Prostate gland (tissue), 2 donors: ENCODE results near the gene FUT2. TPM values are rescaled to one million over a fixed set of nuclear protein-coding genes. Genes with fewer than 3 reads are reported as not detected.
A peak's percentile ranks its signal among the peaks of the same experiment; 100 is the strongest.

Experiments
- DNase-seq: peaks from one replicate; pipeline ENCODE4 v3.0.0-alpha.2; 2019; ENCODE audit warnings: low spot score
- H3K27ac ChIP-seq, 2 donors: fragments of 200-600 bp; sonication (generic); 2 replicates each; pipeline ENCODE4 v1.5.1; 2017 to 2019
- H3K27me3 ChIP-seq: fragments of 200-600 bp; sonication (generic); replicated peaks from 2 replicates; pipeline ENCODE4 v1.5.1; 2019; ENCODE audit not compliant: insufficient read depth
- H3K36me3 ChIP-seq, 2 donors: fragments of 200-600 bp; sonication (generic); 1 replicate in 1 of 2; 2 replicates in 1 of 2; pipeline versions ENCODE4 v1.5.1 to v1.8.1; 2017 to 2019
- H3K4me1 ChIP-seq: fragments of 200-600 bp; sonication (generic); replicated peaks from 2 replicates; pipeline ENCODE4 v1.5.1; 2019
- H3K4me3 ChIP-seq, 2 donors: fragments of 200-600 bp; sonication (generic); 2 replicates each; pipeline ENCODE4 v1.5.1; 2017 to 2019
- H3K9me3 ChIP-seq: fragments of 200-600 bp; sonication (generic); 2 replicates; pipeline ENCODE4 v1.5.1; 2017
- POLR2A ChIP-seq: fragments of 450-650 bp; IDR thresholded peaks from one replicate; pipeline ENCODE4 v1.6.1; 2016; ENCODE audit warnings: antibody characterized with exemption, mild to moderate bottlenecking
- POLR2AphosphoS5 ChIP-seq: sonication (generic); formaldehyde crosslinking; IDR thresholded peaks from one replicate; pipeline ENCODE4 v1.6.1; 2017; ENCODE audit warnings: antibody characterized with exemption
- WGBS: methylation state at CpG from one replicate; pipeline ENCODE4 v1.1.5; 2018; 5-methylcytosine and 5-hydroxymethylcytosine counted together
- intact Hi-C: fragments of 100-400 bp; cut with DNase I; formaldehyde crosslinking; loops from one replicate; pipeline ENCODE4 v1.14.2; 2022
- total RNA-seq, 2 donors: library from RNA; depleted of rRNA; stranded (reverse); fragments of >200 nt; gene quantifications; one replicate each; pipeline ENCODE4 v1.1.0, GENCODE V29; 2016
- TF ChIP-seq, protein P1 (sequence below), 4 experiments: fragments of 200-600 bp in 2 of 4; fragments of 450-650 bp in 2 of 4; sonication (generic) in 2 of 4; IDR thresholded peaks; 1 replicate in 3 of 4; 2 replicates in 1 of 4; pipeline ENCODE4 v1.5.1; 2016 to 2019; ENCODE audit warnings: antibody characterized with exemption in 4 of 4, mild to moderate bottlenecking in 2 of 4, moderate library complexity in 2 of 4

The FUT2 gene
- total RNA-seq, 2 donors from 2014 or later = 1.4 to 2.7 TPM

DNA sequence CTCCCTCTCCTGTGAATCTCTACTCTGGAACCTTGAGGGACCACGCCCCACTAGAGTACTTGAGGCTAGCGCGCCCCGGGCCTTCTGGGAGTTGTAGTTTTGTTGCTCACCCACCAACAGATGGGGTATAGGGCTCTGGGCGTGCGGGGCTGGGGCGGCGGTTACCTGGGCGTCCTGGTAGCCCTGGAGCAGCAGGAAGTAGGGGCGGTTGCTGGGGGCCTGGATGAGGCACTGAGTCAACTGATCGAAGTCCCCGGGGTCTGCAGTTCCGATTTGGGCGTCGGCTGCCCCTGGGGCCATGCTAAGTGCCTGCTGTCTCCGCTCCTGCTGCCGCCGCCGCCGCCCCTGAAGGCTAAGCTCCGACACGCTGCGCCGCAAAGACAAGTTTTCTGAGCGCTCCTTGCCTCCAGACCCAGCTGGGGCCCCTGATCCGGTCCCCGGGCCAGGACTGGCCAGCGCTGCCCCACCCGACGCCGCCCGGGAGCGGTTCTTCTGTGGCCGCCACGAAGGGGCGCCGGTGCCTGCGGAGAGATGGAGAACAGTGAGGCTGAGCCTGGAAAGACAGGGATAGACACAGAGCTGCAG, 39.4 kb downstream of the FUT2 start:
- TF ChIP-seq POLR2A = no peak
- TF ChIP-seq, protein P1, sequence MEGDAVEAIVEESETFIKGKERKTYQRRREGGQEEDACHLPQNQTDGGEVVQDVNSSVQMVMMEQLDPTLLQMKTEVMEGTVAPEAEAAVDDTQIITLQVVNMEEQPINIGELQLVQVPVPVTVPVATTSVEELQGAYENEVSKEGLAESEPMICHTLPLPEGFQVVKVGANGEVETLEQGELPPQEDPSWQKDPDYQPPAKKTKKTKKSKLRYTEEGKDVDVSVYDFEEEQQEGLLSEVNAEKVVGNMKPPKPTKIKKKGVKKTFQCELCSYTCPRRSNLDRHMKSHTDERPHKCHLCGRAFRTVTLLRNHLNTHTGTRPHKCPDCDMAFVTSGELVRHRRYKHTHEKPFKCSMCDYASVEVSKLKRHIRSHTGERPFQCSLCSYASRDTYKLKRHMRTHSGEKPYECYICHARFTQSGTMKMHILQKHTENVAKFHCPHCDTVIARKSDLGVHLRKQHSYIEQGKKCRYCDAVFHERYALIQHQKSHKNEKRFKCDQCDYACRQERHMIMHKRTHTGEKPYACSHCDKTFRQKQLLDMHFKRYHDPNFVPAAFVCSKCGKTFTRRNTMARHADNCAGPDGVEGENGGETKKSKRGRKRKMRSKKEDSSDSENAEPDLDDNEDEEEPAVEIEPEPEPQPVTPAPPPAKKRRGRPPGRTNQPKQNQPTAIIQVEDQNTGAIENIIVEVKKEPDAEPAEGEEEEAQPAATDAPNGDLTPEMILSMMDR (IDR thresholded peaks at IDR 0.05) = no peak
- no peak for TF ChIP-seq POLR2AphosphoS5

DNA sequence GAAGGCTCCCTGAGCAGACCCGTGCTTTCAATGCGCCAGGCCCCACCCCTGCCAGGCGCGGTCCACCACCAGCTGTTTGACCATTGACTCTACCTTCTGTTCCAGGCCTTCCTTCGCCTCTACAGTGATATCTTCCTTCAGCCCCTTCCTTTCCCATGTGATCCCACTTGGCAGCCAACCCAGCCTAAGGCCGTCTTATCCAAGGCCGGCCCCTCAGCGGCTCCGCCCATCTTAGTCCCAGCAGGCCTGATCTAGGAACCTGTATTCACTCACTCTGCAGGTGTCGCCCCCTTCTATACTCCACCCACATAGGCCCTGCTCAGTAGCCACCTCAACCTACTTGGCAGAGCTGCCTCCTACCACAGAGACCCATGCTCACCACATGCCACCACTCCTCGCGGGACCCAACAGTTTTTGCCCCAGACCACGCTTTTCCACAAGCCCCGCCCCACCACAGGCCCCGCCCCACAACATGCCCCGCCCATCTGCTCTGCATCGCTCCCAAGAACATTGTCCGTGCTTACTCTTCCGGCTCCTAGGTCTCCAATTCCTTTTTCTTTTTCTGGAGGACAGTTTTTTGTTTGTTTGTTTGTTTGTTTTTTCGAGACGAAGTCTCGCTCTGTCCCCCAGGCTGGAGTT, 41.7 kb downstream of the FUT2 start:
- 69% methylated on average over 22 of the region's 22 CpGs for WGBS
- DNase-seq = no peak
- no peak overlapping the region for H3K4me3 ChIP-seq
- TF ChIP-seq POLR2A = no peak
- no peak for TF ChIP-seq POLR2AphosphoS5
- TF ChIP-seq, protein P1 (IDR thresholded peaks at IDR 0.05) = no peak
- H3K27ac ChIP-seq = no peak overlapping the region
- peaks cover 7% of the 10 kb centered on the region for H3K4me1 ChIP-seq
- intact Hi-C loops = loop anchor here (10.0 kb wide), 1 partner anchor 63 kb away; the partner anchor contains the start of gene NTN5
- H3K9me3 ChIP-seq = no peaks in the 10 kb centered on the region
- no peaks in the 10 kb centered on the region for H3K36me3 ChIP-seq
- no peaks in the 10 kb centered on the region for H3K27me3 ChIP-seq

More for the DNA sequence above, 39.4 kb downstream of the FUT2 start:
- peaks cover 7% of the 10 kb centered on the region for H3K4me1 ChIP-seq
- H3K27me3 ChIP-seq = no peaks in the 10 kb centered on the region
- no peak overlapping the region for H3K4me3 ChIP-seq
- no peak for DNase-seq
- 23% methylated on average over 38 of the region's 38 CpGs for WGBS
- H3K36me3 ChIP-seq = no peaks in the 10 kb centered on the region
- H3K9me3 ChIP-seq = no peaks in the 10 kb centered on the region
- no peak overlapping the region for H3K27ac ChIP-seq
- intact Hi-C loops = loop anchor here (10.0 kb wide), 1 partner anchor 60 kb away; the partner anchor contains the start of gene NTN5

DNA sequence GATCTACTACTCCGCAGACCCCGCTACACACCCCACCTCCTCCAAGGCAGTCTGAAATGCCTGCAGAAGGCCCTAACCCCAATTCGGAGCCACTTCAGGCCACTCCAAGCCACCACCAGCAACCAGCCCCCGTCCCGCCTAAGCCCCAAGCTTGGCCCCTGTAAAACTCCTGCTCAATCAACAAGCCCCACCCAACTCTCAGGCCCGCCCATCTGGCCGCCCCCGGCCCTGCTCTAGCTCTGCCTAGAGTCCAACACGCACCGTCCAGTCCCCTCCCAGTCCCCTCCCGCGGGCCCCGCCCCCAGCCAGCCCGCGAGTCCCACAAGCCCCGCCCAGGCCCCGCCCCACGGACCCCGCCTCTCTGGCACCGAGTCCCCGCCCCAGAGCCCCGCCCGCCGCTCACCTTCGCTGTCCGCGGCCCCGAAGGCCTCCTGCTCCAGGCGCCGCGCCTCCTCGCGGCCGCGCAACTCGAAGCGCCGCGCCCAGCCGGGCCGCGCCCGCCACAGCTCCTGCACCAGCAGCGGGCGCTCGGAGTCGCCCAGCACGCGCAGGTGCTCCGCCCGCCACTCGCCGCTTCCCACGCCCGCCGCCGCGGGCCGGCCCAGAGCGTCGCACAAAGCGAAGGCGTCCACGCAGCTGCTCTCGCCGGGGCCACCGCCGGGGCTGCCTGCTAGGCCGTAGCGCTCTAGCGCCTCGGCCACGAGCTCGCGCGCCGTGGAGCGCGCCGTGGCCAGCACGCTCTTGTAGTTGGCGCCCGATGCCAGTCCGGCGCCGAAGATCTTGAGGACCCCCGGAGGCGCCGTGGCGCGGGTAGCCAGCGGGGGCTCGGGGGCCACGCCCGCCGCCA, 43.0 kb downstream of the FUT2 start:
- peaks cover 7% of the 10 kb centered on the region for H3K4me1 ChIP-seq
- TF ChIP-seq, protein P1 (IDR thresholded peaks at IDR 0.05) = peak; percentile 41 to 78 (median 62)
- TF ChIP-seq POLR2AphosphoS5 = no peak
- TF ChIP-seq POLR2A = peak; percentile 26
- H3K9me3 ChIP-seq = no peaks in the 10 kb centered on the region
- H3K27ac ChIP-seq = peak overlapping the region; percentile 61 to 71
- intact Hi-C loops = loop anchor here (10.0 kb wide), 1 partner anchor 64 kb away; the partner anchor contains the start of gene NTN5
- H3K36me3 ChIP-seq = no peaks in the 10 kb centered on the region
- DNase-seq = peak; percentile 94
- H3K4me3 ChIP-seq = peak overlapping the region; percentile 38 to 40
- H3K27me3 ChIP-seq = no peaks in the 10 kb centered on the region
- 2% methylated on average over 46 of the region's 96 CpGs for WGBS

DNA sequence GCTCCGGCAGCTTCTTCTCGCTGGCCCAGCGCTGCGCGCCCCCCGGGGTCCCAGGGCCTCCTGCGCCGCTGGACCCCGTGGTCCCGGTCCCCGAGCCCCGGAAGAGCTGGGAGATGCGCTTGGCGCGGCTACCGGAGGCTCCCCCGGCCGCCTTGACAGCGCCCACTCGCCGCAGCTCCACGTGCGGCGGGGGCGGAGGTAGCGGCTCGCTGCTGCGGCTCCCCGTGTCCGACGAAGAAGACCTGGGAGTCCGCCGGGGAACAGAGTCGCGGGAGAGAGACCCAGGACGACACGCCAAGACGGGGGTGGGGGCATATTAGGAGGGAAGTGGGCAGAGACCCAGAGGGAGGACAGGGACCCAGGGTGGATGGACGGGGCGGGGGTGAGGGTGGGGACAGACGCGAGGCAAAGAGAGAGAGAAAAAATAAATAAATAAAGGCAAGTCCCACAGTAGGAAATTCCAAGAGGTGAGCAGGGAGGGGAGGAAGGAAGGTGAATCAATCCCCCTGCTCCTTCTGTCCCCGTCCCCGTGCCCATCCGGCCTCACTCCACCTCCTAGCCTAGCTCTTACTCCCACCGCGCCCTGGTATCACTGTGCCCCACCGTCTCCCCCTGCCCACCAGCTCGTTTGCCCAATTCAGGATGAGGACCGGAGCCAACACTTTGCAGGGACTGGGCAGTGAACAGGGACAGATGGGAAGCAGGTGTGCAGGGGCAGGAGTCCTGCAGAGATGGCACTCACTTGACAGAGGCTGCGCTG, 43.8 kb downstream of the FUT2 start:
- Histone ChIP-seq H3K4me1 (peaks cover 7% of the 10 kb centered on the region), H3K27ac (peak overlapping the region; percentile 61 to 71), H3K36me3 (no peaks in the 10 kb centered on the region), H3K27me3 (no peaks in the 10 kb centered on the region), H3K4me3 (peak overlapping the region; percentile 38 to 40), H3K9me3 (no peaks in the 10 kb centered on the region)
- 13% methylated on average over 31 of the region's 51 CpGs for WGBS
- intact Hi-C loops = loop anchor here (10.0 kb wide), 1 partner anchor 65 kb away; the partner anchor contains the start of gene NTN5
- DNase-seq = no peak
- TF ChIP-seq POLR2A = no peak
- TF ChIP-seq POLR2AphosphoS5 = no peak
- TF ChIP-seq, protein P1 (IDR thresholded peaks at IDR 0.05) = no peak
